ENCODE data around the gene CA10. TPM values are rescaled to one million over a fixed set of nuclear protein-coding genes. Genes with fewer than 3 reads are reported as not detected.

CA10 gene
- total RNA-seq, 4 donors from 2014 or later: not detected

- no peaks in the 10 kb centered on the region for H3K36me3 ChIP-seq
- no peak overlapping the region for H3K27ac ChIP-seq (replicated peaks in 1 of 4)
- no peak overlapping the region for H3K4me3 ChIP-seq
- no peak for DNase-seq (ENCODE audit: extremely low spot score)
- H3K4me1 ChIP-seq: no peaks in the 10 kb centered on the region
- intact Hi-C loops (cut with DNase I): no loop called here
- H3K27me3 ChIP-seq: no peaks in the 10 kb centered on the region
- TF ChIP-seq, protein P1, sequence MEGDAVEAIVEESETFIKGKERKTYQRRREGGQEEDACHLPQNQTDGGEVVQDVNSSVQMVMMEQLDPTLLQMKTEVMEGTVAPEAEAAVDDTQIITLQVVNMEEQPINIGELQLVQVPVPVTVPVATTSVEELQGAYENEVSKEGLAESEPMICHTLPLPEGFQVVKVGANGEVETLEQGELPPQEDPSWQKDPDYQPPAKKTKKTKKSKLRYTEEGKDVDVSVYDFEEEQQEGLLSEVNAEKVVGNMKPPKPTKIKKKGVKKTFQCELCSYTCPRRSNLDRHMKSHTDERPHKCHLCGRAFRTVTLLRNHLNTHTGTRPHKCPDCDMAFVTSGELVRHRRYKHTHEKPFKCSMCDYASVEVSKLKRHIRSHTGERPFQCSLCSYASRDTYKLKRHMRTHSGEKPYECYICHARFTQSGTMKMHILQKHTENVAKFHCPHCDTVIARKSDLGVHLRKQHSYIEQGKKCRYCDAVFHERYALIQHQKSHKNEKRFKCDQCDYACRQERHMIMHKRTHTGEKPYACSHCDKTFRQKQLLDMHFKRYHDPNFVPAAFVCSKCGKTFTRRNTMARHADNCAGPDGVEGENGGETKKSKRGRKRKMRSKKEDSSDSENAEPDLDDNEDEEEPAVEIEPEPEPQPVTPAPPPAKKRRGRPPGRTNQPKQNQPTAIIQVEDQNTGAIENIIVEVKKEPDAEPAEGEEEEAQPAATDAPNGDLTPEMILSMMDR (IDR thresholded peaks at IDR 0.05): no peak
- 60% methylated on average over 6 of the region's 6 CpGs for WGBS
- no peaks in the 10 kb centered on the region for H3K9me3 ChIP-seq
These were observed 562.6 kb downstream of the CA10 start for GRCh38 chr17:51595826-51596398.

DNA sequence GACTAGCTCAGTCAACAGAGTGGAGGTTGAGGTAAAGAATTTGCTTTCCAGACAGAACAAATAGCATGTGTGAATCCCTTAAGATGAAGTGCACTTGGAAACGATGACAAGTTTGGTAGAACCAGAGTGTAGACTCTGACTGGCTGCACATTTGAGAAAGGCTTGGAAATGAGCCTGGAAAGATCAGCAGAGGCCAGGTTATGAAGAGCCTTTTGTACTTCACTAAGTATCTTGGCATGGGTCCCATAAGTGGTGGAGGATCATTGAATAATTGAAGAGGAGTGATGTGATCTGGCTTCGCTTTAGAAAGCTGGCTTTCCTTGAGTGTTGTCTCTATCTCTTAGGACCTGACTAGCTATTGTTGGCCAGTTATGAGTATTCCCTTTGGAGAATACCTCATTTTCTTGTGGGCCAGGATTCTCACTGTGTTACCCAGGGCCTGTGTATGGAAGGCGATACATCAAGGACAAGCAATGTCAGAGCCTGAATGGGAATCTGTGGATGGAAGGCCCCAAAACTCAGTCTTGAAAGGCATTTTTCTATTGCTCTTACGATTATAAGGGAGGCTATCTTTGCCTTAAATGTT lies 568.4 kb downstream of the CA10 start:
- no peak overlapping the region for H3K4me3 ChIP-seq
- no peaks in the 10 kb centered on the region for H3K36me3 ChIP-seq
- H3K27me3 ChIP-seq: no peaks in the 10 kb centered on the region
- H3K4me1 ChIP-seq: peaks cover 0 to 12% (median 10%) of the 10 kb centered on the region in 4 donors
- intact Hi-C loops (cut with DNase I): no loop called here
- peaks cover 0 to 9% (median 6%) of the 10 kb centered on the region in 4 donors for H3K9me3 ChIP-seq
- peak; percentile 55 for DNase-seq (ENCODE audit: extremely low spot score)
- TF ChIP-seq POLR2A (IDR thresholded peaks at IDR 0.05; ENCODE audit: low read depth) (no peak), POLR2AphosphoS5 (IDR thresholded peaks at IDR 0.05) (no peak), EP300 (IDR thresholded peaks at IDR 0.05) (no peak)
- TF ChIP-seq, protein P1 (IDR thresholded peaks at IDR 0.05): no peak
- WGBS: 51% methylated on average over 4 of the region's 4 CpGs
- no peak overlapping the region for H3K27ac ChIP-seq (replicated peaks in 1 of 4)

DNA sequence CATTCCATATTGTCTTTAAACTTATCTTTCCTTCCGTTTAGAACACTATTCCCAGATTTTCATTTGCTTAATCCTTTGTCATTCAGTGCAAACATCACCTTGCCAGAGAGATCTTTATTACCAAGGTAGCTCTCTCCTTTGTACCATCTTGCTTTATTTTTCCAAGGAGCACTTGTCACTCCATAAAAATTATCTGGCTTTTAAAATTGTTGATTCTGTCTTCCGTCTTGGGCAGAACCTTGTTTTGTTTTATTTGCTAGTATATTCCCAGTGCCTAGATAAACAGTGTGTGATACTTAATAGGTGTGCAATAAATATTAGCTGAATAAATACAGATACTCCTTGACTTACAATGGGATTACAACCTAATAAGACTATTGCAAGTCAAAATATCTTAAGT lies 570.5 kb downstream of the CA10 start:
- intact Hi-C loops (cut with DNase I): no loop called here
- H3K9me3 ChIP-seq: peaks cover 0 to 9% (median 6%) of the 10 kb centered on the region in 4 donors

GRCh38 chr17:51587516-51587915 lies 571.0 kb downstream of the CA10 start:
- H3K36me3 ChIP-seq: no peaks in the 10 kb centered on the region

More for the DNA sequence above, 570.5 kb downstream of the CA10 start:
- H3K4me3 ChIP-seq: no peak overlapping the region
- WGBS: 72% methylated on average over 2 of the region's 2 CpGs
- no peak for DNase-seq (ENCODE audit: extremely low spot score)
- H3K36me3 ChIP-seq: no peaks in the 10 kb centered on the region
- H3K27ac ChIP-seq (replicated peaks in 1 of 4): no peak overlapping the region
- no peaks in the 10 kb centered on the region for H3K27me3 ChIP-seq
- H3K4me1 ChIP-seq: peaks cover 0 to 12% (median 10%) of the 10 kb centered on the region in 4 donors
- TF ChIP-seq EP300 (IDR thresholded peaks at IDR 0.05) (no peak), POLR2A (IDR thresholded peaks at IDR 0.05; ENCODE audit: low read depth) (no peak), POLR2AphosphoS5 (IDR thresholded peaks at IDR 0.05) (no peak)
- TF ChIP-seq, protein P1 (IDR thresholded peaks at IDR 0.05): no peak

More at GRCh38 chr17:51587516-51587915, 571.0 kb downstream of the CA10 start:
- no peak for DNase-seq (ENCODE audit: extremely low spot score)
- no peak overlapping the region for H3K4me3 ChIP-seq
- no peaks in the 10 kb centered on the region for H3K27me3 ChIP-seq
- H3K9me3 ChIP-seq: peaks cover 0 to 9% (median 6%) of the 10 kb centered on the region in 4 donors
- intact Hi-C loops (cut with DNase I): no loop called here
- peaks cover 0 to 12% (median 10%) of the 10 kb centered on the region in 4 donors for H3K4me1 ChIP-seq
- H3K27ac ChIP-seq (replicated peaks in 1 of 4): no peak overlapping the region
- TF ChIP-seq EP300 (IDR thresholded peaks at IDR 0.05) (no peak), POLR2A (IDR thresholded peaks at IDR 0.05; ENCODE audit: low read depth) (no peak), POLR2AphosphoS5 (IDR thresholded peaks at IDR 0.05) (no peak)
- TF ChIP-seq, protein P1 (IDR thresholded peaks at IDR 0.05): no peak
- 76% methylated on average over 2 of the region's 2 CpGs for whole genome bisulfite sequencing
